B cell (primary cell): ENCODE measurements around the gene AFG3L2. TPM values are rescaled to one million over a fixed set of nuclear protein-coding genes. Genes with fewer than 3 reads are reported as not detected.

Source experiments
- ATAC-seq: fragments of 200-7000 bp; cut with Tn5 transposase; one replicate; pipeline ENCODE4 v1.10.0; 2021; ENCODE audit warnings: low read depth, mild to moderate bottlenecking, moderate number of reproducible peaks, moderate library complexity
- CTCF ChIA-PET: fragments of 350-600 bp; sonication (Branson Sonifier 250); formaldehyde crosslinking; loops from one replicate; lab custom pipeline; 2021; ENCODE audit warnings: antibody characterized with exemption, inconsistent platforms; lab: Charles Lee
- POLR2A ChIA-PET: fragments of 350-600 bp; sonication (Branson Sonifier 250); formaldehyde crosslinking; loops from one replicate; lab custom pipeline; 2021; ENCODE audit warnings: antibody characterized with exemption; lab: Charles Lee
- DNase-seq: peaks from one replicate; pipeline ENCODE4 v3.0.0; 2013
- H2AFZ ChIP-seq: 2 replicates; pipeline ENCODE4 v1.6.1; 2012; ENCODE audit warnings: mild to moderate bottlenecking, low read depth, low read length; ENCODE audit not compliant: insufficient read depth, poor library complexity, severe bottlenecking
- H3K27ac ChIP-seq, 2 donors: 1 replicate in 1 of 2; 2 replicates in 1 of 2; pipeline ENCODE4 v1.5.1; 2012 to 2013; ENCODE audit warnings: low read length in 2 of 2, mild to moderate bottlenecking in 2 of 2, moderate library complexity in 1 of 2
- H3K27me3 ChIP-seq, 4 experiments: fragments of 200-600 bp in 1 of 4; sonication (generic) in 1 of 4; replicated peaks in 1 of 4; 1 replicate in 2 of 4; 2 replicates in 2 of 4; pipeline versions ENCODE4 v1.6.1 to v1.7.0; 2013 to 2016; ENCODE audit warnings: low read length in 3 of 4, mild to moderate bottlenecking in 2 of 4, mixed read lengths in 1 of 4, moderate library complexity in 1 of 4; ENCODE audit not compliant: insufficient read depth in 4 of 4, control insufficient read depth in 3 of 4; ENCODE audit errors: control extremely low read depth in 1 of 4
- H3K36me3 ChIP-seq, 2 experiments: replicated peaks in 1 of 2; 1 replicate in 1 of 2; 2 replicates in 1 of 2; pipeline versions ENCODE4 v1.6.1 to v1.7.1; 2013; ENCODE audit warnings: low read length in 1 of 2; ENCODE audit not compliant: insufficient read depth in 2 of 2, control insufficient read depth in 1 of 2; ENCODE audit errors: control extremely low read depth in 1 of 2, extremely low read depth in 1 of 2
- H3K4me1 ChIP-seq, 2 donors: fragments of 200-600 bp in 1 of 2; sonication (generic) in 1 of 2; 1 replicate in 1 of 2; 2 replicates in 1 of 2; pipeline versions ENCODE4 v1.5.1 to v1.6.1; 2013 to 2017; ENCODE audit warnings: low read length in 2 of 2; ENCODE audit not compliant: control insufficient read depth in 2 of 2, insufficient read depth in 2 of 2
- H3K4me2 ChIP-seq: replicated peaks from 2 replicates; pipeline ENCODE3; 2012; ENCODE audit warnings: mild to moderate bottlenecking, low read depth, low read length; ENCODE audit not compliant: poor library complexity, severe bottlenecking
- H3K4me3 ChIP-seq, 5 experiments: fragments of 200-600 bp in 1 of 5; sonication (generic) in 1 of 5; 1 replicate in 3 of 5; 2 replicates in 2 of 5; pipeline versions ENCODE4 v1.5.1 to v1.7.0; 2011 to 2016; ENCODE audit warnings: low read length in 4 of 5, mild to moderate bottlenecking in 4 of 5, low read depth in 2 of 5, control low read depth in 1 of 5, moderate library complexity in 1 of 5; ENCODE audit not compliant: insufficient read depth in 1 of 5; ENCODE audit errors: control extremely low read depth in 1 of 5, extremely low read depth in 1 of 5
- H3K79me2 ChIP-seq: fragments of 200-600 bp; sonication (generic); one replicate; pipeline ENCODE4 v1.6.0; 2016; ENCODE audit warnings: low read length; ENCODE audit not compliant: control insufficient read depth, insufficient read depth
- H3K9ac ChIP-seq: fragments of 200-600 bp; sonication (generic); 2 replicates; pipeline ENCODE4 v1.6.1; 2017; ENCODE audit warnings: mild to moderate bottlenecking, low read length, moderate library complexity
- H3K9me3 ChIP-seq, 3 donors: one replicate each; pipeline versions ENCODE4 v1.6.1 to v1.7.1; 2013; ENCODE audit warnings: low read length in 2 of 3; ENCODE audit not compliant: control insufficient read depth in 2 of 3, insufficient read depth in 1 of 3; ENCODE audit errors: control extremely low read depth in 1 of 3
- H4K20me1 ChIP-seq: 2 replicates; pipeline ENCODE4 v1.6.0; 2012; ENCODE audit warnings: mild to moderate bottlenecking, low read length; ENCODE audit not compliant: insufficient read depth, control insufficient read depth, poor library complexity, severe bottlenecking
- H3K27ac Mint-ChIP-seq: one replicate; pipeline ENCODE4 v1.8.0; 2021; ENCODE audit warnings: mixed read lengths
- H3K27me3 Mint-ChIP-seq: one replicate; pipeline ENCODE4 v1.8.0; 2021; ENCODE audit warnings: mixed read lengths
- H3K4me1 Mint-ChIP-seq: one replicate; pipeline ENCODE4 v1.8.0; 2021; ENCODE audit warnings: mixed read lengths
- H3K4me3 Mint-ChIP-seq: one replicate; pipeline ENCODE4 v1.8.0; 2021; ENCODE audit warnings: mixed read lengths
- H3K9me3 Mint-ChIP-seq: one replicate; pipeline ENCODE4 v1.8.0; 2022; ENCODE audit warnings: mixed read lengths; ENCODE audit not compliant: insufficient read depth
- EZH2 ChIP-seq: IDR thresholded peaks from 2 replicates; pipeline ENCODE4 v1.6.1; 2012; ENCODE audit warnings: borderline replicate concordance, low read depth, mild to moderate bottlenecking, moderate library complexity, low read length; ENCODE audit not compliant: insufficient read depth, poor library complexity, severe bottlenecking
- WGBS: methylation state at CpG from one replicate; pipeline ENCODE4 v1.1.5; 2013; ENCODE audit warnings: missing lambda C conversion rate; ENCODE audit not compliant: insufficient coverage; 5-methylcytosine and 5-hydroxymethylcytosine counted together
- intact Hi-C: fragments of 100-400 bp; cut with micrococcal nuclease; formaldehyde crosslinking; loops from one replicate; pipeline ENCODE4 v1.10.0; 2022
- polyA plus RNA-seq: library from polyadenylated mRNA; depleted of rRNA; stranded (reverse); fragments of >200 nt; gene quantifications from 2 replicates; pipeline ENCODE4 v1.2.3, GENCODE V29; 2012
- total RNA-seq, 2 donors: library from RNA; stranded (reverse); fragments of 120-200 nt in 1 of 2; gene quantifications; 1 replicate in 1 of 2; 2 replicates in 1 of 2; pipeline versions ENCODE4 v1.2.3 to v1.2.4, GENCODE V29; 2013 to 2022
- TF ChIP-seq, protein P1 (sequence below): fragments of 200-600 bp; IDR thresholded peaks from one replicate; pipeline ENCODE4 v1.8.0; 2022; ENCODE audit warnings: antibody characterized with exemption, mild to moderate bottlenecking

The AFG3L2 gene
- total and polyA plus RNA-seq, 2 donors (not counting 1 experiment from before 2014, with no cell fraction given): 11.9 to 40.7 TPM

DNA sequence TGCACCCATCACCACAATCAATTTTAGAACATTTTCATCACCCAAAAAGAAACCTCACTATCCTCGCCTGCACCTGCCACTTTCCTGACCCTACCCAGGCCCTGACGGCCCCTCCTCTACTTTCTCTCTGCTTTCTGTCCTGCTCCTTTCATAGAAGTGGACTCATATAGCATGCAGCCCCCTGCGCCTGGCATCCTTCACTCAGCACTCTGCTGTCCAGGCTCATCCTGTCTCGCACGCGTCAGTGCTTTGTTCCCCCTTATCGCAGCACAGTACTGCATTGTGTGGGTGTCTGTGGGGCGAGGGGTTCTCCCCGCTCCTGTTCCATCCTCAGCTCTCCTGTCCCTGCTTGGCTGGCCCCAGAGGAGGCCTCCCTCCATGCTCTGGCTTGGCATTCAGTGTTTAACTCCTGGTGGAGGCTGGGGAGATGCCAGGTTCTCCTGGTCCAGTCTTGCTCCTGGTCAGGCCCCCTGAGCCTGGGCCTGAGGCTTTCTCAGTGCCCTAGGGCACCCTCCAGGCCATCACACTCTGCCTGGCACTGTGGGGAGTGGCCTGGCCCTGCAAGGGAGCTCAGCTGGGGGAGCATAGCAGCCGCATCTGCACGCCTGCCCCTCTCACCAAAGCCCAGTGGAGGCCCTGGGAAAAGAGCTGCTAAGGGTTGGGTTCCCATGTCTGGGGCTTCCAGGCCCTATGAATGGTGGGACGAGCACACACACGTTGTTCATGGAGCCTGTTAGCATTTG lies 75.6 kb downstream of the AFG3L2 start:
- H3K4me2 ChIP-seq: no peak overlapping the region
- H3K36me3 ChIP-seq: no peaks in the 10 kb centered on the region
- peaks cover 0 to 7% (median 0%) of the 10 kb centered on the region in 3 donors for H3K9me3 ChIP-seq
- Mint-ChIP-seq H3K9me3 (no peaks in the 10 kb centered on the region), H3K27me3 (peaks cover 25% of the 10 kb centered on the region), H3K4me3 (no peak overlapping the region), H3K4me1 (peaks cover 1% of the 10 kb centered on the region), H3K27ac (peak overlapping the region; percentile 23)
- ChIA-PET CTCF (no interaction called here), POLR2A (no interaction called here)
- WGBS: 82% methylated on average over 9 of the region's 13 CpGs
- intact Hi-C loops: no loop called here
- H2AFZ ChIP-seq: no peak overlapping the region
- no peaks in the 10 kb centered on the region for H3K79me2 ChIP-seq
- ATAC-seq: no peak
- H3K27ac ChIP-seq: no peak overlapping the region
- H3K4me1 ChIP-seq: peaks cover 2 to 6% of the 10 kb centered on the region in 2 donors
- TF ChIP-seq, protein P1, sequence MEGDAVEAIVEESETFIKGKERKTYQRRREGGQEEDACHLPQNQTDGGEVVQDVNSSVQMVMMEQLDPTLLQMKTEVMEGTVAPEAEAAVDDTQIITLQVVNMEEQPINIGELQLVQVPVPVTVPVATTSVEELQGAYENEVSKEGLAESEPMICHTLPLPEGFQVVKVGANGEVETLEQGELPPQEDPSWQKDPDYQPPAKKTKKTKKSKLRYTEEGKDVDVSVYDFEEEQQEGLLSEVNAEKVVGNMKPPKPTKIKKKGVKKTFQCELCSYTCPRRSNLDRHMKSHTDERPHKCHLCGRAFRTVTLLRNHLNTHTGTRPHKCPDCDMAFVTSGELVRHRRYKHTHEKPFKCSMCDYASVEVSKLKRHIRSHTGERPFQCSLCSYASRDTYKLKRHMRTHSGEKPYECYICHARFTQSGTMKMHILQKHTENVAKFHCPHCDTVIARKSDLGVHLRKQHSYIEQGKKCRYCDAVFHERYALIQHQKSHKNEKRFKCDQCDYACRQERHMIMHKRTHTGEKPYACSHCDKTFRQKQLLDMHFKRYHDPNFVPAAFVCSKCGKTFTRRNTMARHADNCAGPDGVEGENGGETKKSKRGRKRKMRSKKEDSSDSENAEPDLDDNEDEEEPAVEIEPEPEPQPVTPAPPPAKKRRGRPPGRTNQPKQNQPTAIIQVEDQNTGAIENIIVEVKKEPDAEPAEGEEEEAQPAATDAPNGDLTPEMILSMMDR: no peak
- TF ChIP-seq EZH2: no peak
- no peak overlapping the region for H3K9ac ChIP-seq
- DNase-seq: no peak
- peaks cover 0 to 17% (median 4%) of the 10 kb centered on the region in 4 experiments for H3K27me3 ChIP-seq
- no peaks in the 10 kb centered on the region for H4K20me1 ChIP-seq
- H3K4me3 ChIP-seq: no peak overlapping the region

DNA sequence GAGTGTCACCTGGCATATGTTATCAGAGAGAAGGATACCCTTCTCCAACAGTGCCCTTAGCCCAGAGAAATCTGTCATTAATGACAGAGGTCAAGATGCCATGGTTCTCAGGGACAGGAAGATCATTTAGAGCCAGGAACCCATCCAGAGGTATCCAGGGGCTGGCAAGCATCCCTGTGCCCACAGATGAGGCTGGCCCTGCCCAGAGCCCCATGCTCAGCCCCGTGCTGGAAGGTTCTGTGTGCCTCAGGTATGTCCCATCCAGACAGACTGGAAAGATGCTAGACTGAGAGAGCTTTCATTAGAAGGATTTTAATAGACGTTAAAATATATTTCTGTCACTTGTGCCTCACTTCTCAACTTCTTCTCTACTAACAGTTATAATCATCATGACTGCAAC lies 77.2 kb downstream of the AFG3L2 start:
- DNase-seq: no peak
- no peaks in the 10 kb centered on the region for H3K4me1 ChIP-seq
- no peak for TF ChIP-seq EZH2
- TF ChIP-seq, protein P1: no peak
- H2AFZ ChIP-seq: no peak overlapping the region
- ATAC-seq: no peak
- CTCF ChIA-PET: interaction anchor here (1.0 kb wide), 1 partner anchor 28 kb away, joined by 3 read pairs; no protein-coding TSS in a partner anchor
- no peaks in the 10 kb centered on the region for H3K79me2 ChIP-seq
- no peak overlapping the region for H3K4me2 ChIP-seq
- Mint-ChIP-seq H3K9me3 (no peaks in the 10 kb centered on the region), H3K27ac (no peak overlapping the region), H3K4me1 (no peaks in the 10 kb centered on the region), H3K27me3 (peaks cover 21% of the 10 kb centered on the region), H3K4me3 (no peak overlapping the region)
- no peak overlapping the region for H3K4me3 ChIP-seq
- H3K9me3 ChIP-seq: peaks cover 0 to 2% (median 0%) of the 10 kb centered on the region in 3 donors
- H3K27me3 ChIP-seq: peaks cover 0 to 7% (median 0%) of the 10 kb centered on the region in 4 experiments
- H3K36me3 ChIP-seq: no peaks in the 10 kb centered on the region
- WGBS: 83% methylated on average over 1 of the region's 2 CpGs
- no peaks in the 10 kb centered on the region for H4K20me1 ChIP-seq
- intact Hi-C loops: no loop called here
- POLR2A ChIA-PET: no interaction called here
- no peak overlapping the region for H3K27ac ChIP-seq
- no peak overlapping the region for H3K9ac ChIP-seq
